Gastrocnemius medialis (tissue), 4 donors: ENCODE data around the gene PLIN4.

ENCODE experiments used
- POLR2A ChIP-seq, 2 donors: fragments of 450-650 bp; IDR thresholded peaks; one replicate each; pipeline ENCODE4 v1.6.1; 2017; ENCODE audit warnings: antibody characterized with exemption in 2 of 2, mild to moderate bottlenecking in 2 of 2, moderate library complexity in 2 of 2
- TF ChIP-seq, protein P1 (sequence below), 5 experiments: fragments of 450-650 bp in 3 of 5; fragments of 200-600 bp in 2 of 5; sonication (generic) in 2 of 5; IDR thresholded peaks in 4 of 5; conservative IDR thresholded peaks in 1 of 5; 1 replicate in 4 of 5; 2 replicates in 1 of 5; pipeline ENCODE4 v1.5.1; 2016 to 2019; ENCODE audit warnings: antibody characterized with exemption in 5 of 5, mild to moderate bottlenecking in 3 of 5, moderate library complexity in 3 of 5

DNA sequence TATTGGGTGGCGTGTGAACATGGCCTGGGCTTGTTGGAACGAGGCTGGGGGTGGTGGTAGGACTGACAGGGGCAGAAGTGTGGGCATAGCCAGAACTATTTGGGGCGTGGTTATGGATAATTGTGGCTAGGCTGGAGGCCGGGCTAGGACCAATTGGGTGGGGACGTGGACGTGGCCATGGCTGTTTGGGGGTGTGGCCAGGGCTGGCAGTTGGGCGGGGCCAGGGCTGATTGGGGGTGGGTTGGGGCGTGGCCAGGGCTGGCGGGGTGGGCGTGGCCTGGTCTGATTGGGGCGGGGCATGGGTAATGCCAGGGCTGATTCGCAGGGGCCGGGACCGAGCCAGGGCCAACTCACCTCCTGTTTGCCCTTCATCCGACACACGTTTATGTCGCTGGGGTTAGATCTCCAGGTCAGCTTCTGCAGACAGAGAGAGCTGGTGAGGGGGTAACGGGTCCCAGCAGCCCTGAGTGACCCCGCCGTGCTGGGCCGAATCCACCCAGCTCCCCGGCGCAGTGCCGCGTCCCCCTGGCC is 38.4 kb upstream of the PLIN4 start:
- TF ChIP-seq, protein P1, sequence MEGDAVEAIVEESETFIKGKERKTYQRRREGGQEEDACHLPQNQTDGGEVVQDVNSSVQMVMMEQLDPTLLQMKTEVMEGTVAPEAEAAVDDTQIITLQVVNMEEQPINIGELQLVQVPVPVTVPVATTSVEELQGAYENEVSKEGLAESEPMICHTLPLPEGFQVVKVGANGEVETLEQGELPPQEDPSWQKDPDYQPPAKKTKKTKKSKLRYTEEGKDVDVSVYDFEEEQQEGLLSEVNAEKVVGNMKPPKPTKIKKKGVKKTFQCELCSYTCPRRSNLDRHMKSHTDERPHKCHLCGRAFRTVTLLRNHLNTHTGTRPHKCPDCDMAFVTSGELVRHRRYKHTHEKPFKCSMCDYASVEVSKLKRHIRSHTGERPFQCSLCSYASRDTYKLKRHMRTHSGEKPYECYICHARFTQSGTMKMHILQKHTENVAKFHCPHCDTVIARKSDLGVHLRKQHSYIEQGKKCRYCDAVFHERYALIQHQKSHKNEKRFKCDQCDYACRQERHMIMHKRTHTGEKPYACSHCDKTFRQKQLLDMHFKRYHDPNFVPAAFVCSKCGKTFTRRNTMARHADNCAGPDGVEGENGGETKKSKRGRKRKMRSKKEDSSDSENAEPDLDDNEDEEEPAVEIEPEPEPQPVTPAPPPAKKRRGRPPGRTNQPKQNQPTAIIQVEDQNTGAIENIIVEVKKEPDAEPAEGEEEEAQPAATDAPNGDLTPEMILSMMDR (IDR thresholded peaks at IDR 0.05 in 4 of 5, conservative IDR thresholded peaks at IDR 0.05 in 1 of 5), result no peak
- TF ChIP-seq POLR2A (IDR thresholded peaks at IDR 0.05), result no peak
